NCI-H2171 (cell line): ENCODE results near the gene IVL.

Experiments
- DNase-seq: peaks from one replicate; lab custom pipeline; 2025; lab: John Stamatoyannopoulos, UW

IVL gene

DNA sequence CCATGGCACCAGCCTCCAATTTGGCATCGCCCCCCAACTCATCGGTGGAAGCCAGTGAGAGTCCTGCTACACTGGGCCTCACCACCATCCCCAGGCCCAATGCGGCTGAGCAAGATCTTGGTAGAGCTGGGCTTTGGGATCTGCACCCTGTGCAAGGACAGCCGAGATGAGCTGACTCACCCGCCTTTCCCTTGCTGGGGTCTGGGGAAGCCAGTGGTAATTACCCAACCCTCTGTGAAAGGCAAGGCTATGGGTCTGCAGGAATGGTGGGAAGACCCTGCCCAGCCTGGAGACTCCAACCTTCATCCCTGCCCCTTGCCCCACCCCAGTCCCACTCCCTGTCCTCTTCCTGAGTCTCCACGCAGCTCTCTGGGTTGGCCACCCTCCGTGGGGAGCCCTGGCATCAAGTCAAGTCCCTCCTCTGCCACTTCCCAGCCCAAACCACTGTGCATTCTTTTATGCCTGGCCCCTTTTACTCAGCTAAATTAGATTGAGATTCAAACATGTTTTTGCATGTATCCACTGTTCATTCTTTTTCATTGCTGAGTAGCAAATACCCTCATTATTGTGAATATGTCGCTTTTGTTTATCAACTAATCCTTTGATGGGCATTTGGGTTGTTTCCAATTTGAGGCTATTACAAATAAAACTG, 21.5 kb upstream of the IVL start:
- DNase-seq, result no peak

DNA sequence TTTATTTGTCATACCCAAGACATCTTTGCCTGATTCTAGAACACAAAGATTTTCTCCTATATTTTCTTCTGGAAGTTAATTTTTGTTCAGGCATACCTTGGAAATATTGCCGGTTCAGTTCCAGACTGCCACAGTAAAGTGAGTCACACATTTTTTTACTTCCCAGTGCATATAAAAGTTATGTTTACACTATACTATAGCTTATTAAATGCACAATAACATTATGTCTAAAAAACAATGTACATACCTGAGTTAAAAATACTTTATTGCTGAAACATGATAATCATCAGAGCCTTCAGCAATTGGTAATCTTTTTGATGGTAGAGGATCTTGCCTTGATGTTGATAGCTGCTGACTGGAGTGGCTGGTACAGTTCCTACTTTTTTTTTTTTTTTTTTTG, 20.2 kb upstream of the IVL start:
- DNase-seq, result no peak

DNA sequence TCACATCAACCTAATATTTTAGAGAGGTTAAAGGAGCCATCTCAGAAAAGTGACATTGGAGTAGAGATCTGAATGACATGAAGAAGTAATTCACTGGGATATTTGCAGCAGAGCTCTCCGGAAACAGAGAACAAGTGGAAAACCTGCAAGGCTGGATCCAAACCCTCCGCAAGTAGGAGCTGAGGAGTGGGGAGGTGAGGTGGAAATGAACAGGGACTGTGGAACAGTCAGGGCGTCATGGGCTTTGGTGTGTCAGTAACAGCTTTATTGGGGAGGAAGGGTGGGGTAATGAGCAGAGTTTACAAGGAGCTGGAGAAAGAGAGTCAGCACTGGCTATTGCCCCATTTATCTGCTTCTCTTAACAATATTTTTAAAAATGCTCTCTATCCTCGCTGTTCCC, 9.3 kb upstream of the IVL start:
- no peak for DNase-seq

DNA sequence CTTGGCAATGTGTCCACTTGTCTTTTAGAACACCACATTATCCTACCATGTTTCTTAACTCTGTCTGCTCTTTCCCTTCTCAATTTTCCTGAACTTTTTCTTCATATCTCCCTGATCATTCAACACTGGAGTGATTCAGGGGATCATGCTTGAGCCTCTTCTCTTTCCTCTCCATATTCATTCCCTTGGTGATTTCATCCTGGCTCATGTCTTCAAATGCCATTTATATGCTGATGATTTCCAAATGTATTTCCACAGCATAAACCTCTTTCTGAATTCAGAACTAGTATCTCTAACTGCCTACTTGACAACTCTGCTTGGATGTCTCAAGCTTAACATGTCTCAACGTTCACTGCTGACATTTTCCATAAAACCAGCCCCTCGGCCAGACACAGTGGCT, 8.5 kb upstream of the IVL start:
- DNase-seq, result no peak

DNA sequence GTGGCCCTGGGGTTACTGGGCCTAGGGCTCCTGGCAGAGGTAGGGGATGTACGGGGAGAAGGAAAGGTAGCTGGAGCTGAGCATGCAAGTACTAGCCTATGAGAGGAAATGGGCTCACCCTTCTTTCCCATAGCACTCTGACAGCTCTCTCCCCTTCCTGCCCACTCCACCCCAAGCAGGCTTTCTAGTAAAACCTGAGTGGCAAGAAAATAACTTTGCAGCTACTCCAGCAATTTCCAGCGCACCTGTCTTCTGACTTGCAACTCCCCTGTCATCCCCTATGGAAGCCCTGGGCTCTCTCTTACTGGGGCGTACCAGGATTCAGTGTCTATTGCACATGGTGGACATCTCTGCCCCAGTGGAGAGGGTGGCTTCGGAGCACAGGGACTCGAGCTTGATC, 6.7 kb upstream of the IVL start:
- DNase-seq, result no peak

DNA sequence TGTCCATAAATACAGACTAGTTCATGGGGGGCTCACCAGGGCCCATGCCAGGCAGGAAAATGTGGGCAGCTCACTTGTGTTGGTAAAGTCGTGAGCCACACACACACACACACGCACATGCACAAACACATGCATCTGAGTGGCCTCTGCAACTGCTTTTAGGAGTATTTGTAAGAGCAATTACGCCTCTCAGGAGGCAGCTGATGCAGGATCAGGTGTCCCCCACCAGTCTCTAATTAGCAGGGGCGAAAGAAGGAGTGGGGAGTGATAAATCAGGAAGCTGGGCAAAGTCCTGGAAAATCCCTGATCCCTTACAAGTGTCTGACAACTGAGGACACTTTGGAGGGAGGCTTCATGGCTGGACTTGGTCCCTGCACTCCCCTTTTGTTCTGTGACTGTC, 5.7 kb upstream of the IVL start:
- no peak for DNase-seq

DNA sequence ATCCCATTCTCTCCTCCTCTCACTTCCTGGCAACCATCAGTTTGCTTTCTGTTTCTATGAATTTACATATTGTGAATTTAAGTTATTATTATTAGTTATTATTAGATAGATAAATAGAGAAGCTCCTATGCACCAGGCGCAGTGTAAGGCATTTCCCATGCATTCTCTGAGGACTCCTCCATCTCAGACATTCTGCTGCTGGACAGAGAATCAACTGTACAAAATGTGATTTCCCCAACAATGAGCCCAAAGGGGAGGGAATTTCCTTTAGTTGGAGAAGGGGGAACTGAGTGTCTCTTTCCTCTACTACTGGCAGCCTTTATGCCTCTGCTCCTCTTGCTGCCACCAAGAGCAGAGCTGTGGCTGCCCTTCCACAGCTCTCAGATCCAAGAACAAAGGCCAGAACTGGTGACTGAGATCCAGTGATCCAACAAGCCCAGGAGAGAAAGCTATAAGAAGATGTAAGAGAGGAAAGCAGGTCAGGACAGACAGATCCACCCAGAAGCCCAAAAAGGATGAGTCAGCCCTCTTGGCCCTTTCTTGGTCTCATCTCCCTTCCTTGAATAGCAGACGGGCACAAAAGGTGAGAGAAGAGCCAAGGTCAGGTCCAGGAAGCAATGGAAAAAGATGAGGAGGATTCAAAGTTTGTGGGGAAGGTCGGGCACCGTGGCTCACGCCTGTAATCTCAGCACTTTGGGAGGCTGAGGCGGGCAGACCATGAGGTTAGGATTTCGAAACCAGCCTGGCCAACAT, 3.5 kb upstream of the IVL start:
- DNase-seq, result no peak

DNA sequence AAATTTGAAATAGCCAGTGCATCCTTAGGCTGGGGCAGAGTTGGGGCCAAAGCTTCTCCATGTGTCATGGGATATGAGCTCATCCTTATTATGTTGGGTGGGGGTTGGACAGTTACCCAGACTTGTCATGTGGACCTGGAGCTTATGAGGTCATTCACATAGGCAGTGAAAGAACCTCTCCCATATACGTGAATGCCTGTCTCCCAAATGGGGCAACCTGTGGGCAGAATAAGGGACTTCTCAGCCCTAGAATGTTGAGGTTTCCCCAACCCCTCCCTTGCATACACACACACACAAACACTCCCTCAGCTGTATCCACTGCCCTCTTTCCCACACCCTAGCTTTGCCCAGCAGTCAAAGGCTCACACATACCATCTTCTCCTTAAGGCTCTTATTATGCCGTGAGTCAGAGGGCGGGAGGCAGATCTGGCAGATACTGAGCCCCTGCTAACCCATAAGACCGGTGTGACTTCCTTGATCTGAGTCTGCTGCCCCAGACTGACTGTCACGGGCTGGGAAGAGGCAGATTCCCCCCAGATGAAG, 2.3 kb upstream of the IVL start:
- no peak for DNase-seq

DNA sequence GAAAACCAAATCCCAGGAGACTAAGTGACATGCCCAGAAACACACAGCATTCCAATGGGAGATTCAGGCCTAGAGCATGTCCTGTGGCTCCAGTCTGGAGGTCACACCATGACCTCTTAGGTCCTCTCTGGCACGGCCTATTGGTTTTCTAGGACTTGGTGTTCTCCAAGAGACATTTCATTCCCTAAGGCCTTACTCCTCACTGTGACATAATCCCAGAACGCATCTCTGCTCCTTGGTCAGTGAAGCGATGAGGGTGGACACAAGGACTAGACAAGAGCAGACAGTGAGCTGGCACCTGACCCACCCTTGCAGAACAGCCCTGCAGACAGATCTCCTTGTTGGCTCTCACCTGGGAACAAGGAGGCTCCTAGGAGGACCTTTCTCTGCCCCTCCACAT, 860 bp downstream of the IVL start:
- DNase-seq, result no peak

DNA sequence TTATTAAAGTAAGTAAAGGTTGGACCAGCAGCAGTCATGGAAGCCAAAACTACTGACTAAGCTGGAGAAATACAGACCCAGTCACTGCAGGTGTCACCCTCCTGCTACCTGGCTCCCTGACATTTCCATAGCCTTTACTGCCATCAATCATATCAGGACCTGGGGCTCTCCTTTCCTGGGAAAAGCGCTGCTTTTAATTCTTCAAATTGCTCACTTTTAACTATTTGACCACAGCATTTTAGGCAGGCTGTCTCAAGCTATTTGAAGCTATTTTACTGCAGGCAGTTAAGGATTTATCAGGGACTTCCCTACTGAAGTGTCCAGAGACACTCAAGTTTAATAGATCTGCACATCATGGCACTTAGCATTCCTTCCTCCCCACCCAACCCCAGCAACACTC, 4.1 kb downstream of the IVL start:
- no peak for DNase-seq

DNA sequence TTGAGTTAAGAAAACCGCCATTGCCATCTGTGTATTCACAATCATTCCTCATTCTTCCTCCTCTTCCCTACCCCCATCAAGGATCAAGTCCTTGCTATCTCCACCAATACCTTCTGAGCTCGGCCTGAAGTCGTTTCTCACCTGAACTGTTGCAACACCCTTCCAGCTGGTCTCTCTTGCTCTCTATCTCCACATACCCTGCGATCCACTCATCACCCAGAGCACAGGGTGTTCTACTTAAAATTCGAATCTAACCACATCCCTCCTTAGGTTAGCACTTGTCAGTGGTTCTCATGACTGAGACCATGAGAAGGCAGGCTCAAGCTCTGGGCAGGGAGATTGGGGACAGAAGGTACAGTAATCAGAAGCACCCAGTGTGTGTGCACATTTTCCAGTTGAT, 4.6 kb downstream of the IVL start:
- DNase-seq, result no peak

DNA sequence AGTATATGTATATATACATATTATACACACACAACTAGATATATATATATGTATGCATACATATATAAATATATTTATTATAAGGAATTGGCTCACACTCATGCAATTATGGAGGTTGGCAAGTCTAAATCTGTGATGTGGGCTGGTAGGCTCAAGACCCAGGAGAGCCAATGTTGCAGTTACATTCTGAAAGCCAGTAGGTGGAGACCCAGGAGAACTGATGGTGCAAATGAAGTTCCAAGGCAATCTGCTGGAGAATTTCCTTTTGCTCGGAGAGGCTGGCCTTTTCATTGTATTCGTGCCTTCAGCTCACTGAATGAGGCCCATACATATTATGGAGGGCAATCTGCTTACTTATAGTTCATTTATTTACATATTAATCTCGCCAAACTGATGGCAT, 9.4 kb downstream of the IVL start:
- no peak for DNase-seq

DNA sequence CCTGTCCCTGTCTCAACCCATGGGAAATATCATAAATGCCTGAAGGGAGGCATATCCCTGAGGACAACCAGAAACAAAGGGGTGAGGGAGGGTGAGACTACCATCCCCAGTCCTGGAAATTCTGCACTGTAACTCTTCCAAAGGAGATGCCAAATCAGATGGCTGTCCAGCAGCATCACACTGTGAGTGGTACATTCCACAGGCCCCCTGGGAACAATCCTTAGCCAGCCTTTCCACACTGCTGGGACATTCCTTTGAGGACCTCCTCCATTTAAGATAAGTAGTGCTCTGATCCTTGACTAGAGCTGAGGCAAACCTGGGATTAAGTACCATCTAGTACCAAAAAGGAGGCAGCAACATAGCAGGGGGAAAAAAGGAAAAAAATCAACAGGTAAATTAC, 10.7 kb downstream of the IVL start:
- DNase-seq, result no peak

DNA sequence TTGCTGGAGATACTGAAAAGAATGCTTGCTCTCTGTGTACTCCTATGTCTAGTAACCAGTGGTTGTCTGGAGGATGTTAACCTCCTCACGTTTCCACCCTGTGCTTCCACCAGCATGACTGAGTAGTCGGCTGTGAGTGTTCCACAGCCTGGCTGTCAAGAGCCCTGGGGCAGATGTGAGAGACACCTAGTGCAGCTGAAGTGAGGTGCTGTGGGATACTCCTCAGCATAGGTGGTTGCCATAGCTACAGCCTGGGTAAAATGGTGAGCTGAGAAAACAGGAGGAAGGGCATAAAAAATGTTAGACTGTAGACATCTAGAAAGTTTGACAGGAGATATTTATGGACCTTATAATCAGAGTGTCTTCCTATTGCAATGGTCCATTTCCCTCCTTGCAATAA, 15.8 kb downstream of the IVL start:
- DNase-seq, result no peak

DNA sequence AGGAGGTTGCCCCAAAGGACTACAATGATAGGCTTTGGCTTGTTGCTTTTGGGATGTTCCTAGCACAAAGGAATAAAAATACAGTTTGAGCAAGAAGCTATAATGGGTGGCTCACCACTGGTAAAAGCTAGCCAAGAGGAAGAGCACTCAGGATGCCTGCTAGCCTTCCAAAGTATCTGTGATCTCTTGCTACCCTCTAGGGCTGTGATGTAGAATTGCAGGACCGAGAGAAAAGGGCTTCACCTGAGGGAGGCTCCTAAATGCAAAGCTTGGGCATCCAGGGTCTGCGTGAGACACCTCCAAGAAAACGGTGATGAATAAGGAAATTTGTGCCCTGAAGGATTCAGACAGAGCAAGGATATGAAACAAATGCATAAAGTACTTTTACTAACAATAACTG, 17.7 kb downstream of the IVL start:
- DNase-seq, result no peak

DNA sequence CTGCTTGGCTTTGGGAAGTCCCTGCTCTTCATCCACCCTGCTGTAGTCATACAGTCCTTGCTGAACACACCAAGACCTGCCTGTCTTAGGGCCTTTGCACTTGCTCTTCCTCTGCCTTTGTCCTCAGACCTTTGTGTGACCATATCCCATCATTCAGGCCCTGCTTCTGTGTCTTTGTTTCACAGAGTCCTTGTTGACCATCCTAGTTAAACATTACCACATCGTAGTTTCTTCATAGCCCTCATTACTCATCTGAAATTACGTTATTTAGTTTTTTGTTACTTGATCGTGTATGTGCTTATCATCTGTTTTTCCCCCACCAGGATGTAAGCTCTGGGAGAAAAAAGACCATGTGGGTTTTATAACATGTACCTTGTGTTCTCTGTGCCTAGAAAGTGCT, 20.3 kb downstream of the IVL start:
- no peak for DNase-seq

DNA sequence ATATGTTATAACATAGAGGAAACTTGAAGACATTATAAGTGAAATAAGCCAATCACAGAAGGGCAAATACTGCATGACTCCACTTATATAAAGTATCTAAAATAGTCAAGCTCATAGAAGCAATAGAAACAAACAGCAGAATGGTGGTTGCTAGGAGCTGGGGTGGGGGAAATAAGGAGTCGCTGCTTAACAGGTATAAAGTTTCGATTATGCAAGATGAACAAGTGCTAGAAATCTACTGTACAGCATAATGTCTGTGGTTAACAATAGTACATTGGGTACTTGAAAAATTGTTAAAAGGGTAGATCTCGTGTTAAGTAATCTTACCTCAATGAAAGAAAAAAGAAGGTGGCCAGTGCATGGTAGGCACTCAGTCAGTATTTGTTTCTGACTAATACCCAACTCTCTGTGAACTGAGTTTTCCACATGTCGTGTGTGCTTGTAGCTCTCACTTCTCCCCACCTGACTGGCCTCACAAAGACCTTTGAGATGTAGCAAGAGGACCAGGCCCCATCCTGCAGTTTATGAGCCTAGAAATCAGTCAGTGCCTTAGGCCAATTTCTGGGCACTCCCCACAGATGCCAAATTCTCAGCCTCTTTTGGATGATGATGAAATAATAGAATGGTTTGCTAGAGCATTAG, 23.9 kb downstream of the IVL start:
- DNase-seq, result no peak

DNA sequence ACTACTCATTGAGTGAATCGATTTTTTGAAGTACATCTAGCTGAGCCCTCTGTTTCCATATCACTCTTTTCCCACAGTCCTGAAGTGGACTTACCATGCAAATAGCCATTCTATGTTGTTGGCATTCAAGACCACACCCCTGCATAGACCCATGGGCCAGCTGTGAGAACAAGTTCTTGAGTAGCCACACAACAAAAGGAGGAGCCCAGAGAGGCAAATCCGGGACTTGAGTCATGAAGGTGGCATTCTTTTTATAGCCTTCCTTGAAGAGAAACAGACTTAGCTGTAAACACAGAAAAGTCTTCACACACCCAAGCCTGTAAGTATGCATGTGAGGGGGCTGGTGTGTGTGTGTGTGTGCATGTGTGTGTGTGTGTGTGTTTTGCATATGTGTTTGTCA, 24.9 kb downstream of the IVL start:
- no peak for DNase-seq

DNA sequence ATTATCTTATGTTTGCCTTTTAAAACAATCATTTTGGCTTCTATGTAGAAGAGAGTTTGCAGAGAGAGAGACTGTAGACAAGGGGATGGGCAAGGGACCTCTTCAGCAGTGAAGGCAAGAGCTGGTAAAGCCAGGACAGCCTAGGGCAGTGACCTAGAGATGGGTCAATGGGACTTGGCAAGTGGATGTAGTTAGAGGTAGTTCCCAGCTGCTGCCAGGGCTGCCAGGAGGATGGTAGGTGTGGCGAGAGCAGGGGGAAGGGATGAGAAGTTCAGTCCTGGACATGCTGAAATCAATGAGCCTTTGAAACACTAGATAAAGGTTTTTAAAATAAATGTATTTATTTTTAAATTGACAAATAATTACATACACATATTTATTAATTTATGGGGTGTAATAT, 32.3 kb downstream of the IVL start:
- no peak for DNase-seq

DNA sequence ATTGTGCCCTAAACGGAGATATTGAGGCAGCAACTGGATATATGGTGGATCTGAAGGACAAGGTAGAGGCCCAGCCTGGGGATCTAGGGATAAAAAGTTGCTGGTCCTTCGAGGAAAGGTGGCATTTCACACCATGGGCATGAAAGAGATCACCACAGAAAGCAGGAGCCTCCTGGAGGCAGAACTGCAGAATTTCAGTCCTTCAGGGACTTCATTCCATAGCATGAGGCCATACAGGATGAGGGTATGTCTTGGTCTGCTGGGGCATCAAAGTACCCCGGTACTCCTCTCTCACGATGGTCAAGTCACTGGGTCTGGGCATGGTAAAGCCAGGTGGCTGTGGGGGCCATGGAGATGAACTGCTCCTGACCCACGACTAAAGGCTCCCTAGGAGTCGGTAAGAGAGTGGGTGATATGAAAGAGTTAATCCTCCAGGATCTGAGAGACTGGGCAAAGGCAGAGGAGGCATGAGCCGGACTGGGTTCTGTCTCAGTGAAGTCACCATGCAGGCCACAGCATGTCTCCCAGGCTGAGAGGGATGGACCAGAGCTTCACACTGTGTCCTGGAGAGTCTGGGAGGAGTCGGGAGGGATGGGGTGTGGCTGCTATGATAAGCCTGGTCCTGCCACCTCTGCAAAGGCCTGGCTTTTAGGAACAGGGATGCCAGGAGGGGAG, 32.8 kb downstream of the IVL start:
- no peak for DNase-seq

DNA sequence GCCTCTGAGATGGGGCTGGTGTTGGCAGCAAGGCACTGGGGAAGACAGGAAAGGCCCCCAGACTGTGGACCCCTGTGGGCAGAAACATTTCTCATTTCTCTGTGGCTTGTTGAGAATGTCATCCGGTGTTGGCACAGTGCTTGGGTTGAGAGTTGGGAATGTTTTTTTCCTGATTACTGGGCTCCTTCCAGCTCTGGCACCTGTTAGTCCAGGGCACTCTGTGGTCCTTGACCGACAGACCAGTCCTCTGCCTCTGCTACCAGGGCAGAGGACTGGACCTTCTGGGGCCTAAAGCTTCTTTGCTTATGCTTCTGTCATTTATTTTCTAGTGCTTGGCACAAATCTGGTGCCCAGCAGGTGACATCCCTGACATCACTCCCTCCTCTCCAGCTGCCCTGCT, 33.8 kb downstream of the IVL start:
- DNase-seq, result no peak

DNA sequence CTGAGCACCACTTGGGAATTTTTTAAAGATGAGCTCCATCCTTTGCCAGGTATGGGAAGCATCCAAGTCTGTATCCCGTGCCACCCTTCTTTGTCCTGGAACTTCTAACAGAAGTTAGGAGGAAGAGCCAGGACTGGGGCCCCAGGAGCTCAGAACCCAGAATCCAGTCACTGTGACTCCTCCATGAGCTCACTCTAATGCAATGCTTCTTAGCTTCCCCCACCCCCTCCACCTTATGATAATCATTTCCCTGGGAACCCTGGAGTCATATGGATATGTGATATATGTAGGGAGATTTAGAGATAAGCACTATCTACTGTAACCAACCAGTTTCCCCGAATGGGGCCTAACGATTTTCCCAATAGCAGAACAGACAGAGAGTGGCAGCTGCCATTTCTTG, 37.9 kb downstream of the IVL start:
- DNase-seq, result no peak
